Measurements from ENCODE around the gene CHST15. TPM values are rescaled to one million over a fixed set of nuclear protein-coding genes. Genes with fewer than 3 reads are reported as not detected.

Gene CHST15
- total and polyA plus RNA-seq, 3 donors from 2014 or later = 9.3 to 12.8 (median 11.5) TPM

DNA sequence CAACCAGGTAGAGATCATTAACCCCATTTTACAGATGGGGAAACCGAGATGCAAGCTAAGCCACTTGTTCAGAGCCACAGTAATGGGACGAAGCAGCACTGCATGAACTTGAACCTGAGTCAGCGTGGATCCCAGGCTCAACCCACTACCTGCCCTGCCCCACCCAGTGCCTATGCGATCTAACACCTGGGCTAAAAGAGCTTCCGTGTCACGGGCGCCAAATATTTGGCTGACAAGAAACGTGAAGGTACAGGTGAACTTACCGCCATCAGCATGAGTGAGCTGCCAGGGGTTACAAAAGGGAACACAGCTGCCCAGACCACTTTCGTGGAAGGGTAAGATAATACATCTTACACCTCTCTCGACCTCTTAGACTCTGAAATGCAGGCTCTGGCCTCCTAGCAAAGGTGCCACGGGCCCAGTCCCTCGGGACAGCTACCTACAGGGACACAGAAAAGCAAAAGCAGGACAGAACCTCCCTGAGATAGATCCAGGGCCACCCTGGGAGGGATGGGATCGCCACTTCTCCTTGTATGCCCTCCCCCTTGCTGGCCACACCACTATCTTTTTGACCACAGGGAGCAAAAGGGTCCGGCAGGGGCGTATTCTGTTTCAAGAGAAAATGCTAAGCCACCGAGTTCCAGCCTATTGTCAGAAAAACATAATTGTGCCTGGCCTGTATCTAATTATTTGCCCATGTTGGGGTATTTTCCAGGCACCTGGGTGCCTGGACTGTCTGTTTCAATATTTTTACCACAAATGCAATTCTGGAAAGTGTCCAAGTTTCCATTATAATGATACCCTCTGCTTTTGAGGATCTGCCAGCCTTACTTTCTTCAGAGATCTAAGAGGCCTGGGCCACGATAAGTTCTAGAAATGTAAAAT, 6.4 kb downstream of the CHST15 start:
- Histone ChIP-seq H3K27ac (no peak overlapping the region), H3K4me1 (no peaks in the 10 kb centered on the region), H3K4me3 (no peak overlapping the region), H3K27me3 (no peaks in the 10 kb centered on the region), H3K36me3 (ENCODE audit: low read depth, missing control alignments) (no peaks in the 10 kb centered on the region), H3K9me3 (no peaks in the 10 kb centered on the region)
- TF ChIP-seq POLR2A (IDR thresholded peaks at IDR 0.05) = no peak
- TF ChIP-seq, protein P1, sequence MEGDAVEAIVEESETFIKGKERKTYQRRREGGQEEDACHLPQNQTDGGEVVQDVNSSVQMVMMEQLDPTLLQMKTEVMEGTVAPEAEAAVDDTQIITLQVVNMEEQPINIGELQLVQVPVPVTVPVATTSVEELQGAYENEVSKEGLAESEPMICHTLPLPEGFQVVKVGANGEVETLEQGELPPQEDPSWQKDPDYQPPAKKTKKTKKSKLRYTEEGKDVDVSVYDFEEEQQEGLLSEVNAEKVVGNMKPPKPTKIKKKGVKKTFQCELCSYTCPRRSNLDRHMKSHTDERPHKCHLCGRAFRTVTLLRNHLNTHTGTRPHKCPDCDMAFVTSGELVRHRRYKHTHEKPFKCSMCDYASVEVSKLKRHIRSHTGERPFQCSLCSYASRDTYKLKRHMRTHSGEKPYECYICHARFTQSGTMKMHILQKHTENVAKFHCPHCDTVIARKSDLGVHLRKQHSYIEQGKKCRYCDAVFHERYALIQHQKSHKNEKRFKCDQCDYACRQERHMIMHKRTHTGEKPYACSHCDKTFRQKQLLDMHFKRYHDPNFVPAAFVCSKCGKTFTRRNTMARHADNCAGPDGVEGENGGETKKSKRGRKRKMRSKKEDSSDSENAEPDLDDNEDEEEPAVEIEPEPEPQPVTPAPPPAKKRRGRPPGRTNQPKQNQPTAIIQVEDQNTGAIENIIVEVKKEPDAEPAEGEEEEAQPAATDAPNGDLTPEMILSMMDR (IDR thresholded peaks at IDR 0.05) = no peak
- intact Hi-C loops (cut with DNase I; ENCODE audit: low total_unique reads) = no loop called here
- DNase-seq = no peak
- 86 to 88% methylated on average over 15 to 18 of the region's 18 CpGs for WGBS, 2 donors

DNA sequence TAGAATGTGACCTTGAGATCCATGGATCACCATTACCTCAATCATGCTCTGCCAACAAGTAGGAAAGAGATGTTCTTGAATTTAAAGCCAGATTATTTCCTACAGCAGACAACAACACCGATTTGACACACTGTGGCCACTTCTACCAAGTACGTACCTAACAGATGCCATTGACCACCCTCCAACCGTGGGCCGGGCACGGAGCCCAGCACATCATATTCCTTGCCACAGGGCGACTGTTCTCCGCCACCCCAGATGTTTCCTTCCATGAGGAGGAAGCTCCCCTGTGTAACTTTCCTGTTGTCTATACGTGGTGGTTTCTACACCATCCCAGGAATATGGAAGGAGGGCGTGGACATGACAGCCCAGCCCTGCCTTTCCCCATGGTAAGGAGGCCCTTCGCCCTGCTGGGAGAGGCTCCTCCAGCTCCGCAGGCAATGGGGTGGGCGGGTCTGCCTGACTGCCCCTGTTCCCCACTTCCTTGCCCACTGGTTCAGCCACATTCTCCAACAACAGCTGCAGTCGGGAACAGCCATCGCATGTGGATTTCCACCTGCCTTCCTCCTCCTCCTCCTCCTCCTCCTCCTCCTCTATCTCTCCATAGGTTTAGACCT, 7.2 kb downstream of the CHST15 start:
- Histone ChIP-seq H3K4me1 (no peaks in the 10 kb centered on the region), H3K36me3 (ENCODE audit: low read depth, missing control alignments) (no peaks in the 10 kb centered on the region), H3K4me3 (no peak overlapping the region), H3K27me3 (no peaks in the 10 kb centered on the region), H3K27ac (no peak overlapping the region), H3K9me3 (no peaks in the 10 kb centered on the region)
- no peak for DNase-seq
- intact Hi-C loops (cut with DNase I; ENCODE audit: low total_unique reads) = no loop called here
- 83 to 91% methylated on average over 14 of the region's 14 CpGs for WGBS, 2 donors
- TF ChIP-seq POLR2A (IDR thresholded peaks at IDR 0.05) = no peak
- TF ChIP-seq, protein P1 (IDR thresholded peaks at IDR 0.05) = no peak

DNA sequence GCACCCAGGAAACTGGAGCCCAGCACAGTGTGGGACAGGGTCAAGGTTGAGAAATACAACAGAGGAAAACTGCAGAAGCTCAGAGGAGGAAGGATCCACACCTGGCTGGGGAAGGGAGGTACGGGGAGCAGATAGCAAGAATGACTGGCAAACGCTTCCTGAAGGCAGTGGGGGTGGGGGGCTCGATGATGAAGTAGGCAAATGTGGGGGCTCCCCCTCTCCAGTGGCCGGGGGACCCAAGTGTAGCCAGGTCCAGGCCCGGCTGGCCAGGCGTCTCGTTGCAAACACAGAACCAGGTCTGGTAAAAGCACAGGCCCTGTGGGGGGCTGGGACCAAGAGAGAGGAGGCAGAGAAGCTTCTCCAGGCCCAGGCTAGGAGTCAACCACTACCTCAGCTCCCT, 7.7 kb downstream of the CHST15 start:
- WGBS, 2 donors = 86 to 88% methylated on average over 6 to 7 of the region's 7 CpGs
- no peak for TF ChIP-seq POLR2A (IDR thresholded peaks at IDR 0.05)
- TF ChIP-seq, protein P1 (IDR thresholded peaks at IDR 0.05) = no peak
- no peaks in the 10 kb centered on the region for H3K27me3 ChIP-seq
- no peaks in the 10 kb centered on the region for H3K36me3 ChIP-seq (ENCODE audit: low read depth, missing control alignments)
- DNase-seq = no peak
- no peaks in the 10 kb centered on the region for H3K9me3 ChIP-seq
- no peak overlapping the region for H3K4me3 ChIP-seq
- no peak overlapping the region for H3K27ac ChIP-seq
- no peaks in the 10 kb centered on the region for H3K4me1 ChIP-seq
- intact Hi-C loops (cut with DNase I; ENCODE audit: low total_unique reads) = no loop called here

DNA sequence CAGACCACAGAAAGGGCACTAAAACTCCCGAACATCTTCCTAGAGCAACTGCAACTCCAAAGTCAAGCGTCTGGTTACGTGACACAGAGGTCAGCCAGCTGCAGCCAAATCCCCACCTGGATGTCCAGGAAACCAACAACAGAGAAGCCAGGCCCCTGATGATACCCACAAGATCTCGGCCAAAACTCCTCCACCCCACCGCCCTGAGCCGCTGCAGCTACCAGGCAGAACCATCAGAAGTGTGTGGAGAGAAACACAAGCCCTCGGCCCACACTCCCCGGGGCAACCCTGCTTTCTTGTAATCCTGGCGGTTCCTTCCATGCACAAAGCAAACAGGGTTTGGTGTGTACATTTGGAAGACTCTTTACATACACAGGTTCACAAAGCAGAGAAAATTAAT, 8.7 kb downstream of the CHST15 start:
- H3K27ac ChIP-seq = no peak overlapping the region
- TF ChIP-seq POLR2A (IDR thresholded peaks at IDR 0.05) = no peak
- TF ChIP-seq, protein P1 (IDR thresholded peaks at IDR 0.05) = no peak
- no peaks in the 10 kb centered on the region for H3K36me3 ChIP-seq (ENCODE audit: low read depth, missing control alignments)
- DNase-seq = no peak
- WGBS, 2 donors = 83 to 88% methylated on average over 7 to 9 of the region's 9 CpGs
- no peaks in the 10 kb centered on the region for H3K9me3 ChIP-seq
- intact Hi-C loops (cut with DNase I; ENCODE audit: low total_unique reads) = no loop called here
- no peaks in the 10 kb centered on the region for H3K27me3 ChIP-seq
- H3K4me3 ChIP-seq = no peak overlapping the region
- H3K4me1 ChIP-seq = no peaks in the 10 kb centered on the region
